ENCODE data around the gene ATF3. TPM values are rescaled to one million over a fixed set of nuclear protein-coding genes. Genes with fewer than 3 reads are reported as not detected.

Gene ATF3
- total RNA-seq, 4 donors from 2014 or later: 12.3 to 19.2 (median 13.7) TPM

GRCh38 chr1:212618466-212619210 lies 10.1 kb downstream of the ATF3 start:
- TF ChIP-seq POLR2A (IDR thresholded peaks at IDR 0.05): no peak
- no peak for TF ChIP-seq CTCF (IDR thresholded peaks at IDR 0.05)
- TF ChIP-seq EP300 (IDR thresholded peaks at IDR 0.05): no peak
- DNase-seq (ENCODE audit: low spot score in 2 of 2): no peak
- Histone ChIP-seq H3K4me1 (peaks cover 0 to 6% (median 0%) of the 10 kb centered on the region in 4 donors), H3K27ac (no peak overlapping the region), H3K9me3 (no peaks in the 10 kb centered on the region), H3K4me3 (no peak overlapping the region), H3K36me3 (peaks cover 0 to 64% (median 15%) of the 10 kb centered on the region in 3 donors), H3K27me3 (no peaks in the 10 kb centered on the region)
- 88 to 93% methylated on average over 8 of the region's 8 CpGs for WGBS, 2 donors

- 95 to 96% methylated on average over 1 of the region's 1 CpG for WGBS, 2 donors
- Histone ChIP-seq H3K27ac (no peak overlapping the region), H3K27me3 (no peaks in the 10 kb centered on the region), H3K9me3 (no peaks in the 10 kb centered on the region), H3K36me3 (peaks cover 0 to 57% (median 15%) of the 10 kb centered on the region in 3 donors), H3K4me1 (no peaks in the 10 kb centered on the region), H3K4me3 (no peak overlapping the region)
- DNase-seq (ENCODE audit: low spot score in 2 of 2): no peak
- TF ChIP-seq POLR2A (IDR thresholded peaks at IDR 0.05): no peak
- no peak for TF ChIP-seq EP300 (IDR thresholded peaks at IDR 0.05)
- no peak for TF ChIP-seq CTCF (IDR thresholded peaks at IDR 0.05)
Observed at GRCh38 chr1:212620293-212620692, 11.7 kb downstream of the ATF3 start.

- DNase-seq (ENCODE audit: low spot score in 2 of 2): no peak
- WGBS, 2 donors: 70 to 75% methylated on average over 10 of the region's 10 CpGs
- TF ChIP-seq POLR2A (IDR thresholded peaks at IDR 0.05) (no peak), CTCF (IDR thresholded peaks at IDR 0.05) (no peak), EP300 (IDR thresholded peaks at IDR 0.05) (no peak)
- Histone ChIP-seq H3K27me3 (no peaks in the 10 kb centered on the region), H3K4me1 (no peaks in the 10 kb centered on the region), H3K36me3 (peaks cover 0 to 47% (median 15%) of the 10 kb centered on the region in 3 donors), H3K4me3 (no peak overlapping the region), H3K27ac (no peak overlapping the region), H3K9me3 (no peaks in the 10 kb centered on the region)
Observed at GRCh38 chr1:212621043-212621948, 12.7 kb downstream of the ATF3 start.

GRCh38 chr1:212621949-212622305 lies 13.4 kb downstream of the ATF3 start:
- no peaks in the 10 kb centered on the region for H3K9me3 ChIP-seq
- DNase-seq (ENCODE audit: low spot score in 2 of 2): no peak
- no peak overlapping the region for H3K4me3 ChIP-seq
- H3K27ac ChIP-seq: no peak overlapping the region
- H3K4me1 ChIP-seq: no peaks in the 10 kb centered on the region
- H3K36me3 ChIP-seq: peaks cover 0 to 41% (median 15%) of the 10 kb centered on the region in 3 donors
- no peaks in the 10 kb centered on the region for H3K27me3 ChIP-seq
- WGBS, 2 donors: 50 to 67% methylated on average over 1 of the region's 1 CpG
- TF ChIP-seq EP300 (IDR thresholded peaks at IDR 0.05) (no peak), POLR2A (IDR thresholded peaks at IDR 0.05) (no peak), CTCF (IDR thresholded peaks at IDR 0.05) (no peak)

GRCh38 chr1:212622467-212622866 lies 13.9 kb downstream of the ATF3 start:
- Histone ChIP-seq H3K36me3 (peaks cover 0 to 35% (median 15%) of the 10 kb centered on the region in 3 donors), H3K4me1 (no peaks in the 10 kb centered on the region), H3K9me3 (no peaks in the 10 kb centered on the region), H3K27me3 (no peaks in the 10 kb centered on the region), H3K27ac (no peak overlapping the region), H3K4me3 (no peak overlapping the region)
- TF ChIP-seq POLR2A (IDR thresholded peaks at IDR 0.05): no peak
- TF ChIP-seq CTCF (IDR thresholded peaks at IDR 0.05): no peak
- no peak for TF ChIP-seq EP300 (IDR thresholded peaks at IDR 0.05)
- WGBS, 2 donors: 81 to 89% methylated on average over 3 of the region's 3 CpGs
- no peak for DNase-seq (ENCODE audit: low spot score in 2 of 2)
